Brain pericyte (primary cell): Measurements from ENCODE around the gene ESPL1.

ENCODE experiments used
- DNase-seq: peaks from one replicate; pipeline ENCODE4 v3.0.0-alpha.2; 2012; ENCODE audit warnings: low read depth, low spot score

The ESPL1 gene

GRCh38 chr12:53231671-53231920 is 36.5 kb upstream of the ESPL1 start:
- DNase-seq: no peak

DNA sequence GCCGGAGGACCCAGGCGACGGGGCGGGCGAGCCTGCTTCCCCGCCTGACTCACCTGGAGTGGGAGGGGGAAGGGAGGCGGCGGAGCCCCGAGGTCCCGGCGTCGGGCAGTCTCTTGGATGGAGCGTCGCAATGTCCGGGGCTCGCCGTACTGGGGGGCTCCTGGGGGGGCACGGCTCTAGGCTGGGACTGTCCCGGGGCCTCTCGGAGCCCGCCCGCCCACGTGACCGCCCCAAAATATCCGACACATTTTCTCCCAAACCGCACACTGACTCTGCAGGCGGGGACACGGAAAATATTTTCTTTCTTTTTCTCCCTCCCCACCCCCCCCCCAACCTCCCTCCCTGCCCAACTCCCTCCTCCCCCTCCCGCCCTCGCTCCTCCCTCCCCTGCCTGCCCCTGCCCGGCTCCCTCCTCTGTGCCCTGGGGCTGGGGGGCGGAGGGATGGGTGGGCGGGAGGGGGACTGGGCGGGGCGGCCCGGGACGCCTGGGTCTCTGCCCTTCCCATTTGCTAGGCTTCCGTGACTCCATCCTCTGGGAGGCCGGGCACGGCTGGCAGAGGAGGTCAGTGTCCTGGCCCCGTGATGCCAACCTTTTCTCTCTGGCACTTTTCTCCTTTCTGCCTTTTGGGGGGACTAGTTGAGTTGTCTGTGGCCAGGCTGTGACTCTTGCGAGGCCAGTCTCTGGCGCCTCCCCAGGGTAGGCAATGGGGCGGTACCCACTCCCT is 36.0 kb upstream of the ESPL1 start, which contains the start of gene RARG:
Gene RARG, minus strand, starts transcription at position 289 of the 725 bp plus-strand sequence. CDS start 4,664 bp downstream, outside the sequence.
- DNase-seq: no peak

GRCh38 chr12:53232646-53233461 is 35.2 kb upstream of the ESPL1 start:
- no peak for DNase-seq

- no peak for DNase-seq
These were observed 34.4 kb upstream of the ESPL1 start for GRCh38 chr12:53233671-53234121.

DNA sequence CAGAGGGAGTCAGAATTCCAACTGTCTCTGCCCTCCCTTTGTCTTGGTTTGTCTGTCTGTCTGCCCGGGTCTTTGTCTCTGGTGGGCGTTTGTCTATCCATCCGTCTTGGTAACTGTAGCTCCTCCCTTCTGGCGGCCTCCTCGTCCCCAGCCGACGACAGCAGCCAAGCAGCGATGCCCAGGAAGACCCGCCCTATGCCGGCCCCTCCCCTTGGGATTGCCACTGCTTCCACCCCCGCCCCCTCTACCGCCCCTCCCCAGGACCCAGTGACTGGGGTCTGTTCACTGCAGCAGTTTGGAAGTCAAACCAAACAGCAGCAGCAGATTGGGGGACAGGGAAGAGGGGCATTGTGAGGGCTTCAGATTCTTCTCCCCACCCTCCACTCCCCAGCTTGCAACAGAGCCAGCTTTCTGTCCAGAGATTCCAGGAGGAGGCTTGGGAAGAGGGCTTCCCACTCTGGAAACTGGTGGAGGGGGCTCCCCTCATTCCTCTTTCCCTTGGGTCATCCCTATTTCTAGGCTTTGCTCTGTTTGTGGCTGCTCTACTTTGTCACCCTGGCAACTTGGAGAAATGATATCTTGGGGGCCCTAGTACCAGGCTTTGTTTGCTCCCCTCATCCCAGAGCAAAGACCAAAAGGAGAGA is 33.7 kb upstream of the ESPL1 start:
- no peak for DNase-seq

DNA sequence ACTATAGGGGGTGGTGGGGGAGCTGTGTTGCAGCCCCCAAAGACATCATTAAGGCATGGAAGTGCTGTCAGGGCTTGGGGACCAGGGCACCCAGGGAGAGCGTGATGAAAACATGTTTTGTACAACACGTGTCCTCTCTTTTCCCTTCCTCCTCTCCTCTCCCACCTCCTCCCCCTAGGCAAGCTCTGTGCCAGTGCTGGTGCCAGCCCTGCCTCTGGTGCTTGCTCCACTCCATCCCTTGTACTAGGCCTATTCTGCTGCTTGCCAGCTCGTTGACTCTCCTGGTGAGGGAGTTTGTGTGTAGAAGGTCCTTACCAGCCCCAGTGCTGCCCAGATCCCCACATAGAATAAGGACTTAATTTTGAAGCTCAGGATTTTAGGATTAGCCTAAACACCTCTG is 32.9 kb upstream of the ESPL1 start:
- no peak for DNase-seq

DNA sequence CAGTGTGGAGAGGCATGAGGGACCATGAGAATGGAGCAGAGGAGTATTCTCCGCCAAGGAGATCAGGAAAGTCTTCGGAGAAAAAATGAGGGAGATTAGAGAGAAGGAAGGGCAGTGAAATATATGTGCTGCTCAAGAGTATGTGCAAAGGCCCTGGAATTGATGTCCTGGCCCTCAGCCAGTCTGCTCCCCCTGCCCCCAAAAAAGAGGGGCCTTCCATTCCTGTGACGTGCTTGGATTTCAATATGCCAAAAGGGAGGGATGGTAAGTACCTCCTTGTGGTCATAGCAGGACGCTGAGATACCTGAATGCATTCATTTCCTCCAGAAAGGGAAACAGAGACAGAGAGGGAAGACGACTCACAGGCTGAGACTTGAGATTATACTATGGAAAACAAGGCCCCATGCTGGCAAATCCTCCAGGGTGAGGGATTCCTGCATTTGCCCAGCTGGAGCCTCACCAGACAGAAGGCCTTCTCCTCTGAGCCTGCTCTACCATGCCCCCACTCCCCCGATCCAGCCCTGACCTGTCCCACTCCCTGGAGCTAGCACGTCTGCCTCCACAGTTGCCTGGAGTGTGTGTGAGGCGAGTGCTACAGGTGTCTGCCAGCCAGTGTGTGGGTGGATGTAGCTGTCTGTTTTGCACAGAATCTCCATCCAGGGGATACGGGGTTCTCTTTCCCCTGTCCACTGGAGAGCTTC is 32.2 kb upstream of the ESPL1 start:
- DNase-seq: no peak

DNA sequence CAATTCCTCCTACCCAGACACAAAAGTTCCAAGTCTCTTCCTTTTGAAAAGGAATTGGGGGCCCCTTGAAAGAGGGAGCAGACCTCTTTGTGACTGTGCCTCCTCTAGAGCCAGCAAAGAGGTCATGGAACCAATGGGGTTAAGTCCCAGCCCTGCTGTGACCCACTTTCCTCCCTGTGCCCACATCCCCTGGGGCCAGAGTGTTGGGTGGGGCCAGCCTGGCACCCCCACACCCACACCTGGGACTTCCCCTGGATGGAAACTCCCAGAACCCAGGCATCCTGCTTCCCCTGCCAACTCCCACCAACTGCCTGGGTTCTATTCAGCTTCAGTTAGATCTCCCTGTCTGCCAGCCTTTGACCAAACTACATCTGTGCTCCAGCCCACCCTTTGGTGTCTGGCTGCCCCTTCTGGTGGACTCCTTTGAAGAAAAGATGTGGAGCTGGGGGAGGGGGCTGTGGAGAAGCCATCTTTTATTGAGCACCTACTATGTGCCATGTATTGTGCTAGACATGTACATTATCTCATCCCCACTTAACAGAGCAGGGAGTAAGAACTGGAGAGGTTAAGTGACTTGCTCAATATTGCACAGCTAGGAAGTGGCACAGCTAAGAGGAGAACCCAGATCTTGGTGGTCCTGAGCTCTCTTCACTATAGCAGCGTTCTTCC is 31.5 kb upstream of the ESPL1 start:
- no peak for DNase-seq

DNA sequence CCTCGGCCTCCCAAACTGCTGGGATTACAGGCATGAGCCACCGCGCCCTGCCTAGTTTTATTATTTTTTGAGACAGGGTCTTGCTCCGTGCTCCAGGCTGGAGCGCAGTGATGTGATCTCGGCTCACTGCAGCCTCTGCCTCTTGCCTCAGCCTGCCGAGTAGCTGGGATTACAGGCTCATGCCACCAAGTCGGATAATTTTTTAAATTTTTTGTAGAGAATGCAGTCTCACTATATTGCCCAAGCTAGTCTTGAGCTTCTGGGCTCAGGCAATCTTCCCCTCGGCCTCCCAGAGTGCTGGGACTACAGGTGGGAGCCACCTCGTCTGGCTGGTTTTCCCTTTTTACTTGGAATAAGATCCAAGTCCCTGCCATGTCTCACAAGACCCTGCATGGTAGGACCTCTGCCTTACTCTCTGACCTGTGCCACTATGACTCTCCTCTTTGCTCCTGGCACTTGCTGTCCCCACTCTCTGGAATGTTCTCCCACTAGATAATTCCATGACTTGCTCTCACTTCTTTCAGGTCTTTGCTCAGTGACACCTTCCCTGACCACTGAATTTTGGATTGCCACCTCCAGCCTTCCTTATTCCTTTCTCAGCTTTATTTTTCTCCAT is 28.3 kb upstream of the ESPL1 start:
- DNase-seq: no peak

GRCh38 chr12:53241623-53242412 is 26.3 kb upstream of the ESPL1 start:
- no peak for DNase-seq

GRCh38 chr12:53244337-53244736 is 23.8 kb upstream of the ESPL1 start:
- no peak for DNase-seq

- no peak for DNase-seq
These were observed 22.8 kb upstream of the ESPL1 start for GRCh38 chr12:53245286-53245685.

- DNase-seq: no peak
These were observed 16.4 kb upstream of the ESPL1 start for GRCh38 chr12:53251477-53252348.

- no peak for DNase-seq
These were observed 15.7 kb upstream of the ESPL1 start for GRCh38 chr12:53252349-53252916.

GRCh38 chr12:53253298-53253697 is 14.8 kb upstream of the ESPL1 start:
- no peak for DNase-seq

DNA sequence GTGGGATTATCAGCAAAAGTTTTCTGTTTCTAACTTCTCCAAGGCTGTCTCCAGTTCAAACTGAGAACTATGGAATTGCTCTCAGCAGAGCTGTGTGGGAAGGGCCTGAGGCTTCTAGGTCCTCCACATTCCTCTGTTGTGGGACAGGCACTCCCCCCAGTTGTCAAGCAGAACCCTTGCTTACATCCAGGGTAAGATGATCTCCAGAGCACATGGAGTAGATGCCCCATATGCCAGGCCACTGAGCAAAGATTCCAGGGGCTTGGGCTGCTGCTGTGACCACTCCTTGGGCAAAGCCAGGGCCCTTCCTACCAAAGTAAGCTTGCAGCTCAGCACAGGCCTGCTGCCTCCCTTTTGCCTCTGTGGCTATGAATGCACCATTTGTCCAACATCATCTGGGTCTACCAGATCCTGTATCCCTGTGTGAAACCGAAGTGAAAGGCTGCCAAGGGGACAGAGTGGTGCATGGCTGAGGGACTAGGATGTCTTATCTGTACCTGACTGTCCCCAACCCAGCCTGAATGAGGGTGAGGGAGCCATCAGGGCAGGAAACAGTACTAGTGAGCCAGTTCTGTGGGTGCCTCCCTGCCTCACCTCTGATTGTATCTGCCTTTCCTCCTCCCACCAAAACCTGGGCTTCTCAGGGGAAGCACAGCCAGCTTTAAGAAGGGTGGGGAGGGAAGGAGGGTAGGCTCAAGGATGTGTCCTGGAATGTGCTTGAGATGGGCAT is 13.1 kb upstream of the ESPL1 start:
- no peak for DNase-seq

GRCh38 chr12:53255996-53256395 is 12.1 kb upstream of the ESPL1 start:
- DNase-seq: no peak
